Naive thymus-derived CD4-positive, alpha-beta T cell (primary cell): ENCODE data around the gene PGPEP1. TPM values are rescaled to one million over a fixed set of nuclear protein-coding genes. Genes with fewer than 3 reads are reported as not detected.
A peak's percentile ranks its signal among the peaks of the same experiment; 100 is the strongest.

ENCODE experiments used
- ATAC-seq: fragments of 150-1000 bp; cut with Tn5 transposase; 2 replicates; pipeline ENCODE4 v1.10.0; 2021; ENCODE audit warnings: mild to moderate bottlenecking, moderate library complexity
- CTCF ChIA-PET: fragments of 350-600 bp; sonication (Branson Sonifier 250); formaldehyde crosslinking; loops from one replicate; lab custom pipeline; 2021; ENCODE audit warnings: antibody characterized with exemption; lab: Charles Lee
- POLR2A ChIA-PET: fragments of 350-600 bp; sonication (Branson Sonifier 250); formaldehyde crosslinking; loops from one replicate; lab custom pipeline; 2021; ENCODE audit warnings: antibody characterized with exemption, inconsistent platforms; lab: Charles Lee
- DNase-seq, 9 donors: peaks; one replicate each; pipeline versions ENCODE4 v3.0.0 to v3.0.0-alpha.2; 2020 to 2022; ENCODE audit warnings: mixed read lengths in 1 of 9
- H3K27ac ChIP-seq: one replicate; pipeline ENCODE4 v1.7.0; 2013; ENCODE audit warnings: mild to moderate bottlenecking, low read depth, low read length, moderate library complexity
- H3K27me3 ChIP-seq, 2 donors: one replicate each; pipeline ENCODE4 v1.7.0; 2013; ENCODE audit warnings: low read length in 2 of 2, mild to moderate bottlenecking in 2 of 2, moderate library complexity in 2 of 2; ENCODE audit not compliant: control insufficient read depth in 2 of 2, insufficient read depth in 2 of 2
- H3K36me3 ChIP-seq, 3 experiments: 1 replicate in 2 of 3; 2 replicates in 1 of 3; pipeline ENCODE4 v1.7.0; 2013; ENCODE audit warnings: low read length in 3 of 3, mild to moderate bottlenecking in 3 of 3, moderate library complexity in 1 of 3; ENCODE audit not compliant: insufficient read depth in 3 of 3, control insufficient read depth in 2 of 3
- H3K4me1 ChIP-seq, 2 donors: one replicate each; pipeline ENCODE4 v1.7.0; 2013; ENCODE audit warnings: low read length in 2 of 2, mild to moderate bottlenecking in 2 of 2, moderate library complexity in 1 of 2; ENCODE audit not compliant: control insufficient read depth in 2 of 2, insufficient read depth in 2 of 2
- H3K4me3 ChIP-seq: 2 replicates; pipeline ENCODE4 v1.7.0; 2013; ENCODE audit warnings: mild to moderate bottlenecking, low read length
- H3K9me3 ChIP-seq, 3 experiments: 1 replicate in 2 of 3; 2 replicates in 1 of 3; pipeline ENCODE4 v1.7.0; 2013; ENCODE audit warnings: low read length in 3 of 3; ENCODE audit not compliant: control insufficient read depth in 2 of 3
- H3K27ac Mint-ChIP-seq, 9 donors: one replicate each; pipeline ENCODE4 v1.8.0; 2020 to 2022; ENCODE audit warnings: mixed read lengths in 9 of 9, mild to moderate bottlenecking in 8 of 9, moderate library complexity in 5 of 9, inconsistent platforms in 2 of 9
- H3K27me3 Mint-ChIP-seq, 5 donors: one replicate each; pipeline ENCODE4 v1.8.0; 2021 to 2022; ENCODE audit warnings: mixed read lengths in 5 of 5, mild to moderate bottlenecking in 1 of 5
- H3K36me3 Mint-ChIP-seq, 5 donors: one replicate each; pipeline ENCODE4 v1.8.0; 2020 to 2022; ENCODE audit warnings: mixed read lengths in 5 of 5, mild to moderate bottlenecking in 3 of 5, inconsistent platforms in 1 of 5
- H3K4me1 Mint-ChIP-seq, 7 donors: one replicate each; pipeline ENCODE4 v1.8.0; 2020 to 2022; ENCODE audit warnings: mixed read lengths in 7 of 7, mild to moderate bottlenecking in 3 of 7, inconsistent platforms in 1 of 7
- H3K4me3 Mint-ChIP-seq, 10 donors: one replicate each; pipeline ENCODE4 v1.8.0; 2020 to 2022; ENCODE audit warnings: mild to moderate bottlenecking in 10 of 10, mixed read lengths in 10 of 10, moderate library complexity in 6 of 10, inconsistent platforms in 2 of 10
- H3K9me3 Mint-ChIP-seq, 11 donors: one replicate each; pipeline ENCODE4 v1.8.0; 2020 to 2022; ENCODE audit warnings: mixed read lengths in 11 of 11, mild to moderate bottlenecking in 4 of 11, inconsistent platforms in 1 of 11, moderate library complexity in 1 of 11
- intact Hi-C, 2 donors: fragments of 100-400 bp; cut with micrococcal nuclease; formaldehyde crosslinking; loops; one replicate each; pipeline ENCODE4 v1.15.1; 2023
- polyA plus RNA-seq, 2 donors: library from polyadenylated mRNA; unstranded; fragments of 300-500 nt; fragmentation: Illumina TruSeq; gene quantifications; one replicate each; pipeline ENCODE4 v1.2.3, GENCODE V29; 2021
- total RNA-seq, 6 experiments: library from RNA in 5 of 6; stranded (reverse) in 5 of 6; gene quantifications; 1 replicate in 5 of 6; 2 replicates in 1 of 6; pipeline ENCODE4 v1.2.3 and lab custom pipeline; 2021 to 2026

Gene PGPEP1
- total and polyA plus RNA-seq, 7 experiments from 2014 or later, result 9.4 to 57.1 (median 41.1) TPM

GRCh38 chr19:18417250-18418028, 77.0 kb downstream of the PGPEP1 start:
- H3K27me3 ChIP-seq, result peaks cover 0 to 14% of the 10 kb centered on the region in 2 donors
- H3K9me3 ChIP-seq, result no peaks in the 10 kb centered on the region
- peaks cover 11 to 32% (median 20%) of the 10 kb centered on the region in 5 donors for H3K27me3 Mint-ChIP-seq
- H3K36me3 ChIP-seq, result no peaks in the 10 kb centered on the region
- H3K4me3 ChIP-seq, result peak overlapping the region; percentile 61
- intact Hi-C loops, result loop anchor here (2.0 to 10.0 kb wide), 5 partner anchors 95 to 473 kb away; partner anchors contain the start of genes LSM4 (in 1 of the 2), RAB3A (in 1 of the 2) and UPF1 (in 1 of the 2)
- ATAC-seq, result peak; percentile 20
- H3K27ac Mint-ChIP-seq, result peak overlapping the region in 4 of 9 donors; percentile 2 to 94 (median 40)
- peaks cover 60 to 61% of the 10 kb centered on the region in 2 donors for H3K4me1 ChIP-seq
- H3K9me3 Mint-ChIP-seq, result peaks cover 0 to 1% (median 0%) of the 10 kb centered on the region in 11 donors
- peak overlapping the region; percentile 81 to 90 (median 85) for H3K4me3 Mint-ChIP-seq
- no peak overlapping the region for H3K27ac ChIP-seq
- peak in 2 of 9 donors; percentile 9 to 61 for DNase-seq
- H3K4me1 Mint-ChIP-seq, result peaks cover 32 to 73% (median 68%) of the 10 kb centered on the region in 7 donors
- POLR2A ChIA-PET, result interaction anchor here (1.0 to 2.1 kb wide), 2 partner anchors 27 to 213 kb away, joined by 4 to 13 read pairs; partner anchors contain the start of gene RAB3A
- H3K36me3 Mint-ChIP-seq, result peaks cover 0 to 6% (median 0%) of the 10 kb centered on the region in 5 donors
- CTCF ChIA-PET, result interaction anchor here (1.2 kb wide), 1 partner anchor 30 kb away, joined by 6 read pairs; no protein-coding TSS in a partner anchor

DNA sequence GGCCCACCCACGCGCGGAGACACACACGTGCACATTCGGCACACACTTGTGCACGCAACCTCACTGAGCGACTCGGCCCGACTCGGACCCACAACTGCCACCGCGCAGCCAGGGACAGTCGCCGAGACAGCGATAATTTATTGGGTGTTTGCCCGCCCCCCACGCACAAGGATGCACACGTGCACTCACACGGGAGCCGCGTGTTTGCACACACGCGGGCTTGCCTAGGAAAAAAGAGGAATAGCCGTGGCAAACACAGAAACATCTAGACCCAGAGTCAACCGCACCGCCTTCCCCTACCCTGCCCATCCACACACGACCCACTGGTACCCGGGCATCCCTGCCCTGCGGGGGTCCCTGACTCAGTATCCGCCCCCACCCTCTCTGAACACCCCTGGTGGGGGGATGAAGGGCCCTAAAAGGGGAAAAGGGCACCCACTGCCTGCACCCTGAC, 77.7 kb downstream of the PGPEP1 start:
- Mint-ChIP-seq H3K4me1 (peaks cover 38 to 79% (median 74%) of the 10 kb centered on the region in 7 donors), H3K27ac (peak overlapping the region in 4 of 9 donors; percentile 10 to 83 (median 50)), H3K27me3 (peaks cover 8 to 32% (median 20%) of the 10 kb centered on the region in 5 donors), H3K9me3 (peaks cover 0 to 1% (median 0%) of the 10 kb centered on the region in 11 donors), H3K36me3 (peaks cover 0 to 7% (median 0%) of the 10 kb centered on the region in 5 donors), H3K4me3 (peak overlapping the region; percentile 74 to 90 (median 85))
- ChIA-PET CTCF (no interaction called here), POLR2A (interaction anchor here (1.8 to 2.1 kb wide), 2 partner anchors 136 to 214 kb away, joined by 9 to 13 read pairs; partner anchors contain the start of genes JUND and RAB3A)
- DNase-seq (peak in 2 of 9 donors; percentile 14 to 47), ATAC-seq (no peak)
- Histone ChIP-seq H3K36me3 (no peaks in the 10 kb centered on the region), H3K27me3 (peaks cover 0 to 14% of the 10 kb centered on the region in 2 donors), H3K27ac (no peak overlapping the region), H3K4me1 (peaks cover 66 to 67% of the 10 kb centered on the region in 2 donors), H3K4me3 (peak overlapping the region; percentile 61), H3K9me3 (no peaks in the 10 kb centered on the region)
- intact Hi-C loops, result loop anchor here (2.0 to 10.0 kb wide), 5 partner anchors 96 to 473 kb away; partner anchors contain the start of genes LSM4 (in 1 of the 2), RAB3A (in 1 of the 2) and UPF1 (in 1 of the 2)

GRCh38 chr19:18418483-18419194, 78.2 kb downstream of the PGPEP1 start:
- intact Hi-C loops, result loop anchor here (1.0 to 10.0 kb wide), 8 partner anchors 11 to 474 kb away; partner anchors contain the start of genes KXD1 (in 1 of the 2), LSM4 (in 1 of the 2), RAB3A (in 1 of the 2) and UPF1 (in 1 of the 2)
- DNase-seq (peak in 2 of 9 donors; percentile 41 to 43), ATAC-seq (peak; percentile 30)
- Mint-ChIP-seq H3K4me3 (peak overlapping the region; percentile 74 to 90 (median 85)), H3K9me3 (peaks cover 0 to 1% (median 0%) of the 10 kb centered on the region in 11 donors), H3K27me3 (peaks cover 8 to 32% (median 20%) of the 10 kb centered on the region in 5 donors), H3K4me1 (peaks cover 40 to 85% (median 78%) of the 10 kb centered on the region in 7 donors), H3K27ac (peak overlapping the region in 8 of 9 donors; percentile 32 to 83 (median 65)), H3K36me3 (peaks cover 0 to 8% (median 0%) of the 10 kb centered on the region in 5 donors)
- Histone ChIP-seq H3K4me3 (peak overlapping the region; percentile 61), H3K9me3 (no peaks in the 10 kb centered on the region), H3K4me1 (peaks cover 68 to 72% of the 10 kb centered on the region in 2 donors), H3K27ac (no peak overlapping the region), H3K27me3 (peaks cover 0 to 14% of the 10 kb centered on the region in 2 donors), H3K36me3 (no peaks in the 10 kb centered on the region)
- CTCF ChIA-PET, result interaction anchor here (0.8 to 2.1 kb wide), 3 partner anchors 7 to 30 kb away, joined by 3 to 8 read pairs (median 7); no protein-coding TSS in a partner anchor
- POLR2A ChIA-PET, result interaction anchor here (0.7 to 2.1 kb wide), 9 partner anchors 10 to 413 kb away, joined by 3 to 13 read pairs (median 4); partner anchors contain the start of genes JUND, RAB3A and UPF1

DNA sequence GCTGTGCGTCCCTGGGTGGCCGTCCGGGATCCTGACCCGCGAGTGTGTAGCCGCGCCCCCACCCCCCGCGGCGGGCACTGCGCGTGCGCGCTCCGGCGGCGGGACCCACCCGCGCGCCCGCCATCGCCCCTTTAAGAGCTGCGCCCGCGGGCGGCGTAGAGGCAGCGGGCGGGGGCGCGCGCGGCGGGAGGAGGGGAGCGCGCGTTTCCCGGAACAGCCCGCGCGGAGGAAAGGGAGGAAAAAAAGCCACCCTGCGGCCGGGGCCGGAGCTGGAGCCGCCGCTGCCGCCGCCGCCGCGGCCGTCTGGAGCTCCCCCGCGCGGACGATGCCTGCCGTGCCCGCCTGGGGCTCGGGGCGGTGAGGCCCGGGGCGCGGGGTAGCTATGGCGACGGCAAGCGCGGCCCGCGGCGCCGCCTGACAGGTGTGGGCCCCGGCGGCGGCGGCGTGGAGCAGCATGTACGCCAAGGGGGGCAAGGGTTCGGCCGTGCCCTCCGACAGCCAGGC, 78.8 kb downstream of the PGPEP1 start, which contains the start of gene SSBP4:
Gene SSBP4 (plus strand): TSS at position 204 of the 504 bp plus-strand sequence. CDS start 251 bp downstream, at position 455.
- peaks cover 8 to 27% (median 15%) of the 10 kb centered on the region in 5 donors for H3K27me3 Mint-ChIP-seq
- ChIA-PET CTCF (interaction anchor here (0.8 to 2.1 kb wide), 4 partner anchors 8 to 31 kb away, joined by 3 to 8 read pairs (median 6); no protein-coding TSS in a partner anchor), POLR2A (interaction anchor here (0.7 to 2.1 kb wide), 9 partner anchors 10 to 412 kb away, joined by 3 to 13 read pairs (median 4); partner anchors contain the start of genes JUND, RAB3A and UPF1)
- H3K36me3 Mint-ChIP-seq, result peaks cover 0 to 8% (median 0%) of the 10 kb centered on the region in 5 donors
- peaks cover 0 to 14% of the 10 kb centered on the region in 2 donors for H3K27me3 ChIP-seq
- H3K36me3 ChIP-seq, result no peaks in the 10 kb centered on the region
- peak within 1 kb of the TSS; percentile 40 to 90 (median 67) for H3K27ac Mint-ChIP-seq
- peaks cover 68 to 76% of the 10 kb centered on the region in 2 donors for H3K4me1 ChIP-seq
- DNase-seq (peak; percentile 53 to 89 (median 72)), ATAC-seq (peak; percentile 59)
- peak within 1 kb of the TSS; percentile 61 for H3K4me3 ChIP-seq
- peak within 1 kb of the TSS; percentile 63 for H3K27ac ChIP-seq
- H3K4me1 Mint-ChIP-seq, result peaks cover 40 to 84% (median 79%) of the 10 kb centered on the region in 7 donors
- H3K9me3 Mint-ChIP-seq, result peaks cover 0 to 1% (median 0%) of the 10 kb centered on the region in 11 donors
- H3K9me3 ChIP-seq, result no peaks in the 10 kb centered on the region
- H3K4me3 Mint-ChIP-seq, result peak within 1 kb of the TSS; percentile 80 to 92 (median 85)
- intact Hi-C loops, result loop anchor here (1.0 to 10.0 kb wide), 8 partner anchors 10 to 474 kb away; partner anchors contain the start of genes KXD1 (in 1 of the 2), LSM4 (in 1 of the 2), RAB3A (in 1 of the 2) and UPF1 (in 1 of the 2)
